ENCODE results near the gene PLPPR5.

DNA sequence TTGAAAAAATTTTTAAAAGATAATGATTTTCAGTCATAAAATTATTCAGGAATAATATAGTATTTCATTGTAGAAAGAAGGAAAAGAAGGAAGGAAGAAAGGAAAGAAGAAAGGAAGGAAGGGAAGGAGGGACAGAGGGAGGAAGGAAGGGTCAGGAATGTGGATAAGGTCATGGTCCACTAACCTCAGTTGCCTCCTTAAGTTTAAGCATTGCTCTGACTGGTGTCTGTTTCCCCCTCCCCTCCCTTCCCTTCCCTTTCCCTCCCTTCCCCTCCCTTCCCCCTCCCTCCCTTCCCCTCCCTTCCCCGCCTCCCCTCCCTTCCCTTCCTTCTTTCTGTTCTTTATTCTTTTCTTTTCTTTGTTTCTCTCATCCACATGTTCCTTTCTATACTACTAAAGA lies 95.7 kb downstream of the PLPPR5 start:
- TF ChIP-seq, protein P1, sequence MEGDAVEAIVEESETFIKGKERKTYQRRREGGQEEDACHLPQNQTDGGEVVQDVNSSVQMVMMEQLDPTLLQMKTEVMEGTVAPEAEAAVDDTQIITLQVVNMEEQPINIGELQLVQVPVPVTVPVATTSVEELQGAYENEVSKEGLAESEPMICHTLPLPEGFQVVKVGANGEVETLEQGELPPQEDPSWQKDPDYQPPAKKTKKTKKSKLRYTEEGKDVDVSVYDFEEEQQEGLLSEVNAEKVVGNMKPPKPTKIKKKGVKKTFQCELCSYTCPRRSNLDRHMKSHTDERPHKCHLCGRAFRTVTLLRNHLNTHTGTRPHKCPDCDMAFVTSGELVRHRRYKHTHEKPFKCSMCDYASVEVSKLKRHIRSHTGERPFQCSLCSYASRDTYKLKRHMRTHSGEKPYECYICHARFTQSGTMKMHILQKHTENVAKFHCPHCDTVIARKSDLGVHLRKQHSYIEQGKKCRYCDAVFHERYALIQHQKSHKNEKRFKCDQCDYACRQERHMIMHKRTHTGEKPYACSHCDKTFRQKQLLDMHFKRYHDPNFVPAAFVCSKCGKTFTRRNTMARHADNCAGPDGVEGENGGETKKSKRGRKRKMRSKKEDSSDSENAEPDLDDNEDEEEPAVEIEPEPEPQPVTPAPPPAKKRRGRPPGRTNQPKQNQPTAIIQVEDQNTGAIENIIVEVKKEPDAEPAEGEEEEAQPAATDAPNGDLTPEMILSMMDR (IDR thresholded peaks at IDR 0.05), result no peak
- TF ChIP-seq POLR2A (IDR thresholded peaks at IDR 0.05) (no peak), EP300 (IDR thresholded peaks at IDR 0.05) (no peak)
